K562 (cell line): ENCODE results near the gene ENG. TPM values are rescaled to one million over a fixed set of nuclear protein-coding genes. Genes with fewer than 3 reads are reported as not detected.
A peak's percentile ranks its signal among the peaks of the same experiment; 100 is the strongest.

ENCODE experiments used
- CC2D1A ChIP-seq: fragments of 450-650 bp; IDR thresholded peaks from 2 replicates; pipeline ENCODE4 v1.6.1; 2017; ENCODE audit warnings: mild to moderate bottlenecking
- CXXC5 ChIP-seq: fragments of 250-450 bp; sonication (Bioruptor Pico); IDR thresholded peaks from 2 replicates; pipeline ENCODE4 v1.8.0; 2022; ENCODE audit warnings: inconsistent platforms, mild to moderate bottlenecking, moderate library complexity
- E2F6 ChIP-seq, 2 experiments: IDR thresholded peaks; 2 replicates each; pipeline ENCODE4 v1.6.1; 2011; ENCODE audit warnings: borderline replicate concordance in 1 of 2, control low read depth in 1 of 2, low read depth in 1 of 2, low read length in 1 of 2, mild to moderate bottlenecking in 1 of 2, mixed read lengths in 1 of 2, moderate library complexity in 1 of 2; ENCODE audit not compliant: insufficient read depth in 1 of 2, insufficient read length in 1 of 2, poor library complexity in 1 of 2, severe bottlenecking in 1 of 2; ENCODE audit errors: extremely low read depth in 1 of 2
- ESRRB ChIP-seq: fragments of 250-450 bp; sonication (Bioruptor Pico); IDR thresholded peaks from 2 replicates; pipeline ENCODE4 v1.5.0; 2020; ENCODE audit warnings: mild to moderate bottlenecking, moderate library complexity, borderline replicate concordance
- GATAD2B ChIP-seq: fragments of 450-650 bp; IDR thresholded peaks from 2 replicates; pipeline ENCODE4 v1.6.1; 2017; ENCODE audit warnings: mild to moderate bottlenecking, borderline replicate concordance
- HCFC1 ChIP-seq: IDR thresholded peaks from 2 replicates; pipeline ENCODE4 v1.6.1; 2012; ENCODE audit warnings: low read depth, low read length, improper control_type of control experiment
- ILK ChIP-seq: fragments of 450-650 bp; IDR thresholded peaks from 2 replicates; pipeline ENCODE4 v1.6.1; 2016; ENCODE audit warnings: missing genetic modification characterization, low read depth, mild to moderate bottlenecking, missing compliant biosample characterization, moderate library complexity, borderline replicate concordance
- MAZ ChIP-seq, 2 experiments: fragments of 450-650 bp in 1 of 2; sonication (generic) in 1 of 2; formaldehyde crosslinking; IDR thresholded peaks in 1 of 2; conservative IDR thresholded peaks in 1 of 2; 2 replicates each; pipeline versions ENCODE4 v1.4.0 to v1.5.0; 2020; ENCODE audit warnings: mild to moderate bottlenecking in 1 of 2, missing genetic modification reagents in 1 of 2
- MNT ChIP-seq, 2 experiments: fragments of 450-650 bp; conservative IDR thresholded peaks; 2 replicates each; pipeline ENCODE4 v1.6.1; 2017; ENCODE audit warnings: mild to moderate bottlenecking in 2 of 2, moderate library complexity in 2 of 2
- MTA1 ChIP-seq: fragments of 450-650 bp; IDR thresholded peaks from 2 replicates; pipeline ENCODE4 v1.6.1; 2017; ENCODE audit warnings: borderline replicate concordance
- PML ChIP-seq: IDR thresholded peaks from 2 replicates; pipeline ENCODE4 v1.6.1; 2012; ENCODE audit warnings: low read length, inconsistent platforms
- POLR2G ChIP-seq: fragments of 200-400 bp; formaldehyde crosslinking; IDR thresholded peaks from 2 replicates; pipeline ENCODE4 v1.6.1; 2017; ENCODE audit warnings: low read depth, mild to moderate bottlenecking, antibody characterized with exemption, low read length, moderate library complexity
- PTTG1 ChIP-seq: fragments of 450-650 bp; IDR thresholded peaks from 2 replicates; pipeline ENCODE4 v1.6.1; 2016; ENCODE audit warnings: low read depth, mild to moderate bottlenecking, missing genetic modification characterization, missing compliant biosample characterization
- RB1 ChIP-seq: fragments of 450-650 bp; IDR thresholded peaks from 2 replicates; pipeline ENCODE4 v1.6.1; 2017; ENCODE audit warnings: low read depth, mild to moderate bottlenecking
- TAF7 ChIP-seq: fragments of 450-650 bp; IDR thresholded peaks from 2 replicates; pipeline ENCODE4 v1.6.1; 2016; ENCODE audit warnings: missing genetic modification characterization, missing compliant biosample characterization
- TEAD1 ChIP-seq, 2 experiments: fragments of 450-650 bp in 1 of 2; sonication (generic) in 1 of 2; formaldehyde crosslinking; IDR thresholded peaks; 2 replicates each; pipeline versions ENCODE4 v1.4.0 to v1.8.0; 2020 to 2022; ENCODE audit warnings: mild to moderate bottlenecking in 2 of 2, missing genetic modification reagents in 1 of 2
- U2AF1 ChIP-seq: fragments of 200-400 bp; formaldehyde crosslinking; optimal IDR thresholded peaks from 2 replicates; pipeline ENCODE3; 2017; ENCODE audit warnings: mild to moderate bottlenecking, low read depth, low read length, moderate library complexity
- ZNF217 ChIP-seq: sonication (generic); formaldehyde crosslinking; IDR thresholded peaks from 2 replicates; pipeline ENCODE4 v1.8.0; 2022; ENCODE audit warnings: mild to moderate bottlenecking, missing genetic modification reagents
- ZNF592 ChIP-seq: fragments of 450-650 bp; IDR thresholded peaks from 2 replicates; pipeline ENCODE4 v1.6.1; 2017; ENCODE audit warnings: antibody characterized with exemption, mild to moderate bottlenecking
- polyA plus RNA-seq, 8 experiments: library from polyadenylated mRNA; depleted of rRNA in 4 of 8; stranded (reverse) in 5 of 8; unstranded in 3 of 8; fragments of >200 nt; fragmentation: Nextera tagmentation in 2 of 8; fragmentation: Illumina TruSeq in 1 of 8; extraction: Ambion mirVana in 2 of 8; extraction: Trizol in 1 of 8; gene quantifications; 2 replicates each; pipeline versions ENCODE4 v1.2.1 to v1.2.3, GENCODE V29; 2011 to 2014; ENCODE audit warnings: inconsistent platforms in 1 of 8, missing spikeins in 1 of 8
- total RNA-seq, 7 experiments: library from RNA; depleted of rRNA in 6 of 7; stranded (reverse); fragments of >200 nt in 6 of 7; fragmentation: Illumina TruSeq in 2 of 7; extraction: Trizol in 2 of 7; gene quantifications; 2 replicates each; pipeline versions ENCODE4 v1.2.1 to v1.2.3, GENCODE V29; 2011 to 2021; ENCODE audit warnings: low replicate concordance in 1 of 7

Gene ENG
- total and polyA plus RNA-seq, 9 of the 15 experiments (the other 6 are each of a cell fraction or from before 2014, with no cell fraction given) = 0.04 to 0.40 (median 0.14) TPM; not detected in 1

DNA sequence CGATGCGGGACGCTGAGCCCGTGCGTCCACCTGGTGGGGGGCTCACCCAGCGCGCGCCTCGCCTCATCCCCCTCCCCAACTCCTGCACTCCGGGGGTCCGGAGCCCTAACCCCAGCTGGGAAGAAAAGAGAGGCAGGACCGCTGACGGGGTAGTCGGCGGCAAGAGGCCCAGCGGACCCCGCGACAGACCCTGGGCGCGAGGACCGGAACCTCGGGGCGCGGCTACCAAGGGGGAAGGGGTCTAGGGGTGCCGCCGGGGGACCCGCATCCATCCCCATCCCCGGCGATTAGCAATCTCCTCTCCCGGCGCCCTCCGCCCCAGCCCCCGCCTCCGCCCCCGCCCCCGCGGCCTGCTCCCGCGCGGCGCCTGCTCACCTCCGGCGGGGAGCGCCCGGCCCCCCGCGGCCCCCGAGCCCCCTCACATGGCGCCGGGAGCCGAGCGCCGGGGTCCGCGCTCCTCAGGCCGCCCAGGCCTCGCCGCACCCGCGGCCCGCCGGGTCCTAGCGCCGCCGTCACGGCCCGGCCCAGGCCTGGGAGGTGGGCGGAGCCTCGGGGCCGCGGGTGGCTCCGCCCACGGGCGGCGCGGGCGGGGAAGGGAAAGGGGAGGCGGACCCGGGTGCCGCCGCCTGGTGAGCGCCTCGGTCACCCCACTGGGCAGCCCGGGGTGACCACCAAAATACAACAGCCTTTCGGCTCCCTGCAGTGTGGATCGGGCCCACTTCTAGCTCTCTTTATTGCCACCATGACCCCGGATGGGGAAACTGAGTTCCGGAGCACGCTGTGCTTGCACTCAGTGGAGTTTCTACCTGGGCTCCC, 44.9 kb upstream of the ENG start, which contains the start of gene ST6GALNAC6 (continued):
- TF ChIP-seq CC2D1A (no peak), U2AF1 (no peak), MTA1 (no peak), MAZ (CRISPR knock-in tag; conservative IDR thresholded peaks at IDR 0.05 in 1 of 2, IDR thresholded peaks at IDR 0.05 in 1 of 2) (peak; percentile 7 to 68; a peak in 3 of 4 replicates), TEAD1 (CRISPR knock-in tag; IDR thresholded peaks at IDR 0.05) (no peak), PTTG1 (tag) (no peak), GATAD2B (peak; percentile 88), ILK (no peak), TAF7 (tag) (no peak), ESRRB (CRISPR knock-in tag) (no peak), RB1 (peak; percentile 92), CXXC5 (CRISPR knock-in tag) (peak; percentile 66), ZNF592 (no peak), ZNF217 (CRISPR knock-in tag) (no peak), POLR2G (peak; percentile 73), PML (no peak), HCFC1 (peak; percentile 30; the same call in 1 of the 2 replicates), E2F6 (IDR thresholded peaks at IDR 0.05; ENCODE audit: borderline replicate concordance in 1 of 2, extremely low read depth in 1 of 2, insufficient read depth in 1 of 2, insufficient read length in 1 of 2, low read depth in 1 of 2, low read length in 1 of 2, poor library complexity in 1 of 2, severe bottlenecking in 1 of 2) (peak in 1 of 2 experiments; percentile 46), MNT (conservative IDR thresholded peaks at IDR 0.05) (0 out of 4 replicates have a peak, but pooled peaks of 1 of the 2 experiments have one; percentile 4)
